Esophagus muscularis mucosa (tissue), 4 donors: ENCODE data around the gene ACKR2. TPM values are rescaled to one million over a fixed set of nuclear protein-coding genes. Genes with fewer than 3 reads are reported as not detected.

Experiments used
- DNase-seq: peaks from one replicate; pipeline ENCODE4 v3.0.0-alpha.2; 2017; ENCODE audit errors: extremely low spot score
- H3K27ac ChIP-seq, 4 donors: fragments of 200-600 bp; sonication (generic); replicated peaks in 1 of 4; 1 replicate in 3 of 4; 2 replicates in 1 of 4; pipeline ENCODE4 v1.5.1; 2016 to 2019; ENCODE audit warnings: mild to moderate bottlenecking in 1 of 4
- H3K27me3 ChIP-seq, 4 donors: fragments of 200-600 bp; sonication (generic); one replicate each; pipeline versions ENCODE4 v1.5.1 to v1.6.0; 2016 to 2019
- H3K36me3 ChIP-seq, 4 donors: fragments of 200-600 bp; sonication (generic); one replicate each; pipeline ENCODE4 v1.5.1; 2016 to 2019
- H3K4me1 ChIP-seq, 4 donors: fragments of 200-600 bp; sonication (generic); one replicate each; pipeline ENCODE4 v1.5.1; 2016 to 2019
- H3K4me3 ChIP-seq, 4 donors: fragments of 200-600 bp; sonication (generic); 1 replicate in 2 of 4; 2 replicates in 2 of 4; pipeline ENCODE4 v1.5.1; 2016 to 2019; ENCODE audit warnings: mild to moderate bottlenecking in 4 of 4, moderate library complexity in 1 of 4
- H3K9me3 ChIP-seq, 4 donors: fragments of 200-600 bp; sonication (generic); 1 replicate in 3 of 4; 2 replicates in 1 of 4; pipeline ENCODE4 v1.5.1; 2016 to 2019
- CTCF ChIP-seq, 3 experiments: fragments of 200-600 bp in 2 of 3; fragments of 450-650 bp in 1 of 3; sonication (generic) in 2 of 3; IDR thresholded peaks; one replicate each; pipeline ENCODE4 v1.5.1; 2017 to 2019; ENCODE audit warnings: antibody characterized with exemption in 3 of 3, mild to moderate bottlenecking in 2 of 3, moderate library complexity in 1 of 3
- EP300 ChIP-seq: sonication (generic); formaldehyde crosslinking; IDR thresholded peaks from one replicate; pipeline ENCODE4 v1.6.1; 2017; ENCODE audit warnings: antibody characterized with exemption
- POLR2A ChIP-seq: fragments of 450-650 bp; IDR thresholded peaks from one replicate; pipeline ENCODE4 v1.6.1; 2017; ENCODE audit warnings: antibody characterized with exemption, moderate library complexity, mild to moderate bottlenecking, low read depth
- POLR2AphosphoS5 ChIP-seq, 2 donors: sonication (generic); formaldehyde crosslinking; IDR thresholded peaks; one replicate each; pipeline ENCODE4 v1.6.1; 2017; ENCODE audit warnings: antibody characterized with exemption in 2 of 2
- WGBS: methylation state at CpG from one replicate; pipeline ENCODE4 v1.1.5; 2018; 5-methylcytosine and 5-hydroxymethylcytosine counted together
- intact Hi-C: fragments of 100-400 bp; cut with DNase I; formaldehyde crosslinking; loops from one replicate; pipeline ENCODE4 v1.15.1; 2023
- total RNA-seq, 4 donors: library from RNA; depleted of rRNA; stranded (reverse); fragments of >200 nt; gene quantifications; one replicate each; pipeline versions ENCODE4 v1.1.0 to v1.2.1, GENCODE V29; 2016

Gene ACKR2
- total RNA-seq, 4 donors from 2014 or later: 2.5 to 15.9 (median 7.6) TPM

DNA sequence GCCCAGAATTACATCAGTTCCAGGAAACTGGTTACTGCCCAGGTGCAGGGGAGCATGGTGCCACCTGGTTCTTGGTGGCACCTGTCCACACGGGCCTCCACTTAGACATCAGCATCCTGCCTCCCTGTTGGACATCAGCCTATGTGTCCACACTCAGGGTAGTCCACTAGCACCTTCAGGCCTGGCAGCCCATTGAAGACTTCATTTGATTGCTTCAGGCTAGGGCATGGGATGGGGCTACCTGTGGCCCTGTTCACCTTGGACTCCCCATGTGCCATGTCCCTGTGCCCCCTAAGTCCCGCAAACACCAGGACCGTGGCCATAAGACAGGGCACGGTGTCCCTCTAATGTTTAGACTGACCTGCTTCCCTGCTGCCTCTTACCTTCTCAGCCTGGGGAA lies 35.6 kb downstream of the ACKR2 start:
- H3K27ac ChIP-seq: peak overlapping the region; percentile 67 to 82 (median 75)
- TF ChIP-seq POLR2A (no peak), POLR2AphosphoS5 (IDR thresholded peaks at IDR 0.05) (no peak), CTCF (IDR thresholded peaks at IDR 0.05) (no peak)
- intact Hi-C loops: no loop called here
- H3K4me3 ChIP-seq: no peak overlapping the region
- no peaks in the 10 kb centered on the region for H3K9me3 ChIP-seq
- whole genome bisulfite sequencing: 66% methylated on average over 4 of the region's 4 CpGs
- DNase-seq: no peak
- H3K27me3 ChIP-seq: no peaks in the 10 kb centered on the region
- no peaks in the 10 kb centered on the region for H3K36me3 ChIP-seq
- peaks cover 22 to 81% (median 74%) of the 10 kb centered on the region in 4 donors for H3K4me1 ChIP-seq

- TF ChIP-seq EP300 (no peak), POLR2AphosphoS5 (IDR thresholded peaks at IDR 0.05) (peak in 1 of 2 donors; percentile 3)
- 40% methylated on average over 5 of the region's 5 CpGs for WGBS
- Histone ChIP-seq H3K9me3 (no peaks in the 10 kb centered on the region), H3K4me3 (no peak overlapping the region), H3K27ac (peak overlapping the region; percentile 67 to 82 (median 75)), H3K27me3 (no peaks in the 10 kb centered on the region), H3K4me1 (peaks cover 22 to 73% (median 60%) of the 10 kb centered on the region in 4 donors), H3K36me3 (no peaks in the 10 kb centered on the region)
- intact Hi-C loops: no loop called here
- no peak for DNase-seq
These were observed 37.7 kb downstream of the ACKR2 start for GRCh38 chr3:42846685-42847522.

GRCh38 chr3:42847731-42848130 lies 38.5 kb downstream of the ACKR2 start:
- 55% methylated on average over 4 of the region's 4 CpGs for WGBS
- TF ChIP-seq POLR2AphosphoS5 (IDR thresholded peaks at IDR 0.05): peak in 1 of 2 donors; percentile 5
- no peak for TF ChIP-seq POLR2A
- TF ChIP-seq CTCF (IDR thresholded peaks at IDR 0.05): no peak
- TF ChIP-seq EP300: peak; percentile 33
- Histone ChIP-seq H3K9me3 (no peaks in the 10 kb centered on the region), H3K36me3 (no peaks in the 10 kb centered on the region), H3K4me3 (no peak overlapping the region), H3K27me3 (no peaks in the 10 kb centered on the region), H3K4me1 (peaks cover 27 to 64% (median 58%) of the 10 kb centered on the region in 4 donors), H3K27ac (peak overlapping the region; percentile 67 to 82 (median 75))
- no peak for DNase-seq
- intact Hi-C loops: no loop called here

GRCh38 chr3:42849017-42849416 lies 39.8 kb downstream of the ACKR2 start:
- H3K9me3 ChIP-seq: no peaks in the 10 kb centered on the region
- TF ChIP-seq POLR2AphosphoS5 (IDR thresholded peaks at IDR 0.05) (no peak), EP300 (no peak), POLR2A (no peak), CTCF (IDR thresholded peaks at IDR 0.05) (no peak)
- no peak overlapping the region for H3K27ac ChIP-seq
- H3K27me3 ChIP-seq: no peaks in the 10 kb centered on the region
- peaks cover 19 to 52% (median 49%) of the 10 kb centered on the region in 4 donors for H3K4me1 ChIP-seq
- H3K36me3 ChIP-seq: no peaks in the 10 kb centered on the region
- intact Hi-C loops: no loop called here
- H3K4me3 ChIP-seq: no peak overlapping the region
- DNase-seq: no peak
- WGBS: 99% methylated on average over 7 of the region's 7 CpGs

GRCh38 chr3:42850263-42850662 lies 41.0 kb downstream of the ACKR2 start:
- H3K36me3 ChIP-seq: no peaks in the 10 kb centered on the region
- no peak for TF ChIP-seq CTCF (IDR thresholded peaks at IDR 0.05)
- no peak for TF ChIP-seq POLR2A
- no peak for TF ChIP-seq EP300
- TF ChIP-seq POLR2AphosphoS5 (IDR thresholded peaks at IDR 0.05): no peak
- WGBS: 96% methylated on average over 3 of the region's 3 CpGs
- intact Hi-C loops: no loop called here
- H3K4me3 ChIP-seq: no peak overlapping the region
- no peak for DNase-seq
- no peaks in the 10 kb centered on the region for H3K27me3 ChIP-seq
- H3K9me3 ChIP-seq: no peaks in the 10 kb centered on the region
- peaks cover 19 to 39% (median 37%) of the 10 kb centered on the region in 4 donors for H3K4me1 ChIP-seq
- no peak overlapping the region for H3K27ac ChIP-seq
